Omental fat pad (tissue), 4 donors: ENCODE measurements around the gene SLC10A7. TPM values are rescaled to one million over a fixed set of nuclear protein-coding genes. Genes with fewer than 3 reads are reported as not detected.

ENCODE experiments used
- ATAC-seq: fragments of 150-250 bp; one replicate; pipeline ENCODE4 v1.9.1; 2016; ENCODE audit warnings: mild to moderate bottlenecking, moderate library complexity; ENCODE audit not compliant: low FRiP score
- DNase-seq: peaks from one replicate; pipeline ENCODE4 v3.0.0-alpha.2; 2019; ENCODE audit warnings: low spot score
- total RNA-seq, 4 donors: library from RNA; depleted of rRNA; stranded (reverse); fragments of >200 nt; gene quantifications; one replicate each; pipeline ENCODE4 v1.1.0, GENCODE V29; 2016
- TF ChIP-seq, protein P1 (sequence below), 3 donors: fragments of 450-650 bp; IDR thresholded peaks; one replicate each; pipeline ENCODE4 v1.5.1; 2016 to 2017; ENCODE audit warnings: antibody characterized with exemption in 3 of 3, mild to moderate bottlenecking in 3 of 3, moderate library complexity in 2 of 3

SLC10A7 gene
- total RNA-seq, 4 donors from 2014 or later: 5.9 to 17.2 (median 12.9) TPM

DNA sequence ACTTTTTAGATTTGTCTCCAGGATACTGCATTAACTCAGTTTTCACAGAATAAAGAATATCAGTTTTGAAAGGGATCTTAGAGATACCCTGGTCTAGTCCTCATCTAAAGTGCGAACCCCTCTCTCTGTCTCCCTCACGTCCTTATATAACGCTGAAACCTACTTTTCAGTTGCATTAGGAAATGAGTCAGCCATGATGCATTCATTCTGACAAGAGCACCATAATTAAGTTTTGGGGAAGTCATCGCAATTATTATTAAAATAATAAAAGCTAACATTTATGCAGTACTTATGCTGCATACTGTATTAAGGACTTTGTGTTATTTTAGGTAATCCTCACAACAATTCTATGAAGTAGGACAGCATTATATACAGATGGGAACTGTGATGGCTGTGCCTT, 191.3 kb downstream of the SLC10A7 start:
- DNase-seq: no peak
- TF ChIP-seq, protein P1, sequence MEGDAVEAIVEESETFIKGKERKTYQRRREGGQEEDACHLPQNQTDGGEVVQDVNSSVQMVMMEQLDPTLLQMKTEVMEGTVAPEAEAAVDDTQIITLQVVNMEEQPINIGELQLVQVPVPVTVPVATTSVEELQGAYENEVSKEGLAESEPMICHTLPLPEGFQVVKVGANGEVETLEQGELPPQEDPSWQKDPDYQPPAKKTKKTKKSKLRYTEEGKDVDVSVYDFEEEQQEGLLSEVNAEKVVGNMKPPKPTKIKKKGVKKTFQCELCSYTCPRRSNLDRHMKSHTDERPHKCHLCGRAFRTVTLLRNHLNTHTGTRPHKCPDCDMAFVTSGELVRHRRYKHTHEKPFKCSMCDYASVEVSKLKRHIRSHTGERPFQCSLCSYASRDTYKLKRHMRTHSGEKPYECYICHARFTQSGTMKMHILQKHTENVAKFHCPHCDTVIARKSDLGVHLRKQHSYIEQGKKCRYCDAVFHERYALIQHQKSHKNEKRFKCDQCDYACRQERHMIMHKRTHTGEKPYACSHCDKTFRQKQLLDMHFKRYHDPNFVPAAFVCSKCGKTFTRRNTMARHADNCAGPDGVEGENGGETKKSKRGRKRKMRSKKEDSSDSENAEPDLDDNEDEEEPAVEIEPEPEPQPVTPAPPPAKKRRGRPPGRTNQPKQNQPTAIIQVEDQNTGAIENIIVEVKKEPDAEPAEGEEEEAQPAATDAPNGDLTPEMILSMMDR (IDR thresholded peaks at IDR 0.05): no peak
- ATAC-seq: no peak

DNA sequence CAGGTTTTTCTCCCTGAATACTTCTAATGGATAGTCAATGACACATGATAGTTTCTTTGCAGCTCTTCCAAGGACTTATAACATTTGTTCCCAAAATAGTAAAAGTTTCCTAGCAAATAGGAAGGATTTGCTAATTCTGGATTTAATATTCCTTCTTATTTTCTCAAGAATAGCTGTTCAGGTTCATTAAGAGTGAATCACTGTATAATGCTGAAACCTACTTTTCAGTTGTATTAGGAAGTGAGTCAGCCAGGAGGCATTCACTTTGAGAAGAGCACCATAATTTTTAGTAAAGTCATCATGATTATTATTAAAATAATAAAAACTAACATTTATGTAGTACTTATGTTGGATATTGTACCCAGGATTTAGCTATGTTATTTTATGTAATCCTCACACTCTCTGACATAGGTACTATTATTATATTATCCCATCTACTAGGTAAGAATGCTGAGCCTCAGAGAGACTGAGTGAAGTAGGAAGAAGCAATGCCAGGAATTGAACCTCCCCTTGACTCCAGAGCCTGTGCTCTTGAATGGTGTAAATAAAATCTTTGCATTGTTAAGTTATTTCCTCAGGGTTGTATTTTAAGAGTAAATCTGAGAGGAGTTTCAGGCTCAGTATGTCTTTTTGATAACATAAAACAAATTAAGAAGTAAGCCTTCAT, 192.6 kb downstream of the SLC10A7 start:
- TF ChIP-seq, protein P1 (IDR thresholded peaks at IDR 0.05): no peak
- DNase-seq (no peak), ATAC-seq (no peak)

DNA sequence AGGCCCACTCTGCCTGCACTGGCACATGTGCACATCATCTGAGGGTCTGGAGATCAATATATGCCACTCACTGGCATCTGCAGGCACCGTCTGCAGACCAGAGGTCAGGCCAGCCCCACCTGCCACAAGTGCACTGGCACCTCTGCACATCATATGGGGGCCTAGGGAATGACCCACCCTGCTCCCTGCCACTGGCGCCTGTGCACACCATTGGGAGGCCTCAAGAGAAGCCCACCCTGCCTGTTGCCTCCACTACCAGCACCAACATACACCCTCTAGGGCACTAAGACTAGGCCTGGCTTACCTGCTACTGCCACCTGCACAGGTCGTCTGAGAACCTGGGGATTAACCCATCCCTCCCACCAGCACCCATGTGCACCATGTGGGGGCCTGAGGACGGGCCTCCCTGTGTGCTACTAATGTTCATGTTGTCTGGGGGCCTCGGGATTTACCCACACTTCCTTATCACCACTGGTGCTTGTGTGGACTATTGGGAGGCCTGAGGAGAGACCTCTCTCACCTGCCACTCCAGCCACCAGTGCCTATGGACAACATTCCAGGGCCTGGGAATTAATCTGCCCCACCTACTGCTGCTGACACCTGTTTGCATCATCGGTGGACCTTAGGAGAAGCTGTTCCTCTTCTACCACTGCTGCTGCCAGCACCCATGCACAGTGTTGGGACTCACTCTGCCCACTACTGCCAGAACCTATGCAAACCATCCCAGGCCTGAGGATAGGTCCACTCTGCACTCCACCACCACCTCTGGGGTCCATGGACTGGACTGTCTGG, 193.7 kb downstream of the SLC10A7 start:
- no peak for DNase-seq
- ATAC-seq: no peak
- TF ChIP-seq, protein P1 (IDR thresholded peaks at IDR 0.05): no peak

DNA sequence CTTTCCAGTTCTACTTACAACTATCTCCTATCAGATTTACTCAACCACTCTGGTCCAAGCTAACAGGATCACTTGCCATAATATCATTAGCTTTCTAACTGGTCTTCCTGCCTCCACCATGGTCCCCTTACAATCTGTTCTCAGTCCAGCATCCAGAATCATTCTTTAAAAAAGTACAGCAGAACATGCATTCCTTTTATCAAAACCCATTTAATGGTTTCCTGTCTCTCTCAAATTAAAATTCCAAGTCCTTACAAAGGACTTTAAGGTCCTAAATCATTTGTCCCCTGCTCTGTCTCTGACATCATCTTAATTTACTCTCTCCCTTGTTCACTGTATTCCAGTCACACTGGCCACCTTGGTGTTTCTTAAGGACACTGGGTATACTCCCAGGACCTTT, 202.8 kb downstream of the SLC10A7 start:
- ATAC-seq (no peak), DNase-seq (no peak)
- TF ChIP-seq, protein P1 (IDR thresholded peaks at IDR 0.05): no peak

DNA sequence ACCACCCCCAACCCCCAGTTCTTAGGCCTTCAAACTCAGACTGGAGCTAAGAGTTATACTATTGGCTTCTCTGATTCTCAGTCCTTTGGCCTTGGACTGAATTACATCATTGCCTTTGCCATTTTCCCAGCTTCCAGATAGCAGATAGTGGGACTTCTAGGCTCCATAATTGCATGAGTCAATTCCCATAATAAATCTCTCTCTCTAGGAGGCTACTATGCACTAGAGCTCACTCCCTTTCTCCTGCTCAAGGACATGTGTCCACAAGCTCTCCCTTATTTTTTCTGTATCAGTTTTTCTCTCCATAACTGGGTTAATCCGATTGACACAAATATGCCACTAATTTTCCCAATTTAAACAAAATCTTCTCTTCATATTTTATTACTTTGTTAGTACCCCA, 204.0 kb downstream of the SLC10A7 start:
- TF ChIP-seq, protein P1 (IDR thresholded peaks at IDR 0.05): no peak
- DNase-seq (no peak), ATAC-seq (no peak)

DNA sequence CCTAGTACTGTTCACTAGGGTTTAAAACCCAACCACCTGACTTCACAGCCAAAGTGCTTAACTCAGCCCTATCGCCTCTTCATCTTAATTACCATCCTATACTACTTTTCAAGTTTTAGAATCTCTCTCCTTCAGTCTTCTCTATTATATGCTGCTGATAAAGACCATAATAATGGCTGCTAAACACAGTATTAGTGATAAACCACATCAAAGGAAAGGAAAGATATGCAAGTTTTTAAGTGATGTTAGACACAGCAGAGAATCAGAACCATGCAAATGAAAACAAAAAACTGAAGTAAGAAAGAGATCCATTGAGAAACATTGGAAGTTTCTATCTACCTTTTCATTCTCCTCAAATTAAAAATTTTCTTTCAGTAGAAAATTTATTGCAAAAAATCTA, 206.6 kb downstream of the SLC10A7 start:
- TF ChIP-seq, protein P1 (IDR thresholded peaks at IDR 0.05): no peak
- DNase-seq (no peak), ATAC-seq (no peak)
